OCI-LY7 (cell line): ENCODE measurements around the gene ALOX15B. TPM values are rescaled to one million over a fixed set of nuclear protein-coding genes. Genes with fewer than 3 reads are reported as not detected.
A peak's percentile ranks its signal among the peaks of the same experiment; 100 is the strongest.

Experiments
- Bru-seq: library from RNA; stranded (reverse); fragments of 400-500 nt; gene quantifications from one replicate; lab custom pipeline; 2021; lab: Mats Ljungman, UMichigan
- BruChase-seq, 2 experiments: library from RNA; stranded (reverse); fragments of 400-500 nt; gene quantifications; one replicate each; lab custom pipeline; 2021; lab: Mats Ljungman, UMichigan
- BruUV-seq: library from RNA; stranded (reverse); fragments of 400-500 nt; replicated peaks from 2 replicates; lab custom pipeline; 2021; lab: Mats Ljungman, UMichigan
- CTCF ChIA-PET: fragments of 300-600 bp; sonication (Branson Sonifier 250); formaldehyde crosslinking; loops from one replicate; lab custom pipeline; 2022; ENCODE audit warnings: antibody characterized with exemption; ENCODE audit not compliant: unreplicated experiment; lab: Charles Lee
- POLR2A ChIA-PET: fragments of 300-600 bp; sonication (Branson Sonifier 250); formaldehyde crosslinking; loops from one replicate; lab custom pipeline; 2022; ENCODE audit warnings: antibody characterized with exemption; lab: Charles Lee
- DNase-seq: peaks from one replicate; pipeline ENCODE4 v3.0.0-alpha.2; 2015; ENCODE audit warnings: low spot score
- H2AFZ ChIP-seq: fragments of 200-600 bp; sonication (generic), shearing (Covaris generic); 2 replicates; pipeline ENCODE4 v1.6.1; 2014; ENCODE audit warnings: mild to moderate bottlenecking, antibody characterized with exemption, low read length, moderate library complexity
- H3K27ac ChIP-seq: fragments of 200-600 bp; sonication (generic); 2 replicates; pipeline ENCODE4 v1.5.1; 2014; ENCODE audit warnings: mixed run types, low read depth, mild to moderate bottlenecking, moderate library complexity, low read length, inconsistent platforms; ENCODE audit not compliant: poor library complexity, severe bottlenecking
- H3K36me3 ChIP-seq: fragments of 200-600 bp; sonication (generic); 2 replicates; pipeline ENCODE4 v1.6.1; 2014; ENCODE audit warnings: mild to moderate bottlenecking, antibody characterized with exemption, low read length, moderate library complexity, mixed read lengths; ENCODE audit not compliant: insufficient read depth
- H3K4me1 ChIP-seq: fragments of 200-600 bp; sonication (generic); 2 replicates; pipeline ENCODE4 v1.5.1; 2014; ENCODE audit warnings: mild to moderate bottlenecking, low read length; ENCODE audit not compliant: insufficient read depth, poor library complexity, severe bottlenecking
- H3K4me2 ChIP-seq: fragments of 200-600 bp; sonication (generic); 2 replicates; pipeline ENCODE4 v1.6.1; 2014; ENCODE audit warnings: mild to moderate bottlenecking, low read length
- H3K4me3 ChIP-seq: fragments of 200-600 bp; sonication (generic); 2 replicates; pipeline ENCODE4 v1.5.1; 2014; ENCODE audit warnings: mild to moderate bottlenecking, low read depth, low read length; ENCODE audit not compliant: poor library complexity, severe bottlenecking
- H3K79me2 ChIP-seq: fragments of 200-600 bp; sonication (generic); 2 replicates; pipeline ENCODE4 v1.6.1; 2016; ENCODE audit warnings: low read depth, mild to moderate bottlenecking, low read length, moderate library complexity, mixed read lengths; ENCODE audit not compliant: insufficient read depth
- H3K9me2 ChIP-seq: fragments of 200-600 bp; sonication (generic); 2 replicates; pipeline ENCODE4 v1.6.1; 2016; ENCODE audit warnings: mild to moderate bottlenecking, low read length, mixed read lengths; ENCODE audit not compliant: insufficient read depth
- H3K9me3 ChIP-seq: fragments of 200-600 bp; sonication (generic); 2 replicates; pipeline ENCODE4 v1.6.1; 2014; ENCODE audit warnings: mild to moderate bottlenecking, mixed run types, low read length, mixed read lengths
- H4K20me1 ChIP-seq: fragments of 200-600 bp; sonication (generic); 2 replicates; pipeline ENCODE4 v1.6.1; 2014; ENCODE audit warnings: mild to moderate bottlenecking, antibody characterized with exemption, low read length, moderate library complexity, mixed read lengths; ENCODE audit not compliant: insufficient read depth
- EZH2phosphoT487 ChIP-seq: fragments of 200-600 bp; sonication (generic); IDR thresholded peaks from 2 replicates; pipeline ENCODE4 v1.6.1; 2018; ENCODE audit warnings: low read depth, borderline replicate concordance, mild to moderate bottlenecking, mixed run types, antibody characterized with exemption, low read length, moderate library complexity, mixed read lengths
- intact Hi-C: fragments of 100-400 bp; cut with micrococcal nuclease; formaldehyde crosslinking; loops from one replicate; pipeline ENCODE4 v1.10.0; 2022; ENCODE audit not compliant: unreplicated experiment
- long read RNA-seq: library from polyadenylated mRNA; stranded (forward); transcript quantifications from one replicate; pipeline ENCODE4 v2.0.0, GENCODE V29; 2022
- total RNA-seq, 2 experiments: library from RNA; depleted of rRNA in 1 of 2; stranded (reverse); fragments of >200 nt in 1 of 2; shearing (Covaris generic) in 1 of 2; gene quantifications; 2 replicates each; pipeline ENCODE4 v1.2.3, GENCODE V29; 2014 to 2022
- TF ChIP-seq, protein P1 (sequence below): fragments of 200-600 bp; sonication (generic); conservative IDR thresholded peaks from 2 replicates; pipeline ENCODE4 v1.5.1; 2014; ENCODE audit warnings: mild to moderate bottlenecking, antibody characterized with exemption, low read length, moderate library complexity, mixed read lengths

Gene ALOX15B, protein sequence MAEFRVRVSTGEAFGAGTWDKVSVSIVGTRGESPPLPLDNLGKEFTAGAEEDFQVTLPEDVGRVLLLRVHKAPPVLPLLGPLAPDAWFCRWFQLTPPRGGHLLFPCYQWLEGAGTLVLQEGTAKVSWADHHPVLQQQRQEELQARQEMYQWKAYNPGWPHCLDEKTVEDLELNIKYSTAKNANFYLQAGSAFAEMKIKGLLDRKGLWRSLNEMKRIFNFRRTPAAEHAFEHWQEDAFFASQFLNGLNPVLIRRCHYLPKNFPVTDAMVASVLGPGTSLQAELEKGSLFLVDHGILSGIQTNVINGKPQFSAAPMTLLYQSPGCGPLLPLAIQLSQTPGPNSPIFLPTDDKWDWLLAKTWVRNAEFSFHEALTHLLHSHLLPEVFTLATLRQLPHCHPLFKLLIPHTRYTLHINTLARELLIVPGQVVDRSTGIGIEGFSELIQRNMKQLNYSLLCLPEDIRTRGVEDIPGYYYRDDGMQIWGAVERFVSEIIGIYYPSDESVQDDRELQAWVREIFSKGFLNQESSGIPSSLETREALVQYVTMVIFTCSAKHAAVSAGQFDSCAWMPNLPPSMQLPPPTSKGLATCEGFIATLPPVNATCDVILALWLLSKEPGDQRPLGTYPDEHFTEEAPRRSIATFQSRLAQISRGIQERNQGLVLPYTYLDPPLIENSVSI
- not detected in 2 replicates for total RNA-seq (2014; rRNA removed; shearing (Covaris generic))
- not detected in 2 replicates for total RNA-seq (2022)
- percentile 9 among the genes with signal in this experiment for Bru-seq, nascent RNA
- percentile 13 among the genes with signal in this experiment for BruChase-seq, experiment 1, labeled RNA remaining after a 6-hour chase
- not detected for BruChase-seq, experiment 2, labeled RNA remaining after a 2-hour chase
- long read RNA-seq, result 0 reads

DNA sequence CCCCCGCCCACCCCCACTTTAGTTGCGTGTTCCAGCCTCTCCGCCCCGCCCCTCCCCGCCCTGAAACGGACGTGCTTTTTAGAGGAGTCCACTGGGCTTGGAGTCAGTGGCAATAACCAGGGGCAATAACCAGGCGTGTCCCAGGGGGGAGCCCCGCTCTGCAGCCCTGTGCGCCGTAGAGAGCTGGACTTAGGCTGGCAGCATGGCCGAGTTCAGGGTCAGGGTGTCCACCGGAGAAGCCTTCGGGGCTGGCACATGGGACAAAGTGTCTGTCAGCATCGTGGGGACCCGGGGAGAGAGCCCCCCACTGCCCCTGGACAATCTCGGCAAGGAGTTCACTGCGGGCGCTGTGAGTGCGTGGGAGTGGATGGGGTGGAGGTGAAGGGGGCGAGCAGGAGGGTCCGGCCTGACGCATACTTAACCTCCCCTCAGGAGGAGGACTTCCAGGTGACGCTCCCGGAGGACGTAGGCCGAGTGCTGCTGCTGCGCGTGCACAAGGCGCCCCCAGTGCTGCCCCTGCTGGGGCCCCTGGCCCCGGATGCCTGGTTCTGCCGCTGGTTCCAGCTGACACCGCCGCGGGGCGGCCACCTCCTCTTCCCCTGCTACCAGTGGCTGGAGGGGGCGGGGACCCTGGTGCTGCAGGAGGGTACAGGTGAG lies at the start of gene ALOX15B:
TSS of gene ALOX15B (plus strand) at position 106 of the 657 bp plus-strand sequence. CDS start at position 203, 97 bp downstream.
- ChIA-PET POLR2A (no interaction called here), CTCF (interaction anchor here (0.9 kb wide), 1 partner anchor 106 kb away, joined by 3 read pairs; no protein-coding TSS in a partner anchor)
- Histone ChIP-seq H3K9me2 (no peaks in the 10 kb centered on the region), H3K79me2 (no peaks in the 10 kb centered on the region), H4K20me1 (no peaks in the 10 kb centered on the region), H3K4me1 (no peaks in the 10 kb centered on the region), H3K27ac (no peak within 1 kb of the TSS), H3K4me2 (no peak within 1 kb of the TSS), H2AFZ (no peak within 1 kb of the TSS), H3K4me3 (no peak within 1 kb of the TSS), H3K9me3 (no peaks in the 10 kb centered on the region), H3K36me3 (no peaks in the 10 kb centered on the region)
- no peak for DNase-seq
- no TSS peak for BruUV-seq
- TF ChIP-seq, protein P1, sequence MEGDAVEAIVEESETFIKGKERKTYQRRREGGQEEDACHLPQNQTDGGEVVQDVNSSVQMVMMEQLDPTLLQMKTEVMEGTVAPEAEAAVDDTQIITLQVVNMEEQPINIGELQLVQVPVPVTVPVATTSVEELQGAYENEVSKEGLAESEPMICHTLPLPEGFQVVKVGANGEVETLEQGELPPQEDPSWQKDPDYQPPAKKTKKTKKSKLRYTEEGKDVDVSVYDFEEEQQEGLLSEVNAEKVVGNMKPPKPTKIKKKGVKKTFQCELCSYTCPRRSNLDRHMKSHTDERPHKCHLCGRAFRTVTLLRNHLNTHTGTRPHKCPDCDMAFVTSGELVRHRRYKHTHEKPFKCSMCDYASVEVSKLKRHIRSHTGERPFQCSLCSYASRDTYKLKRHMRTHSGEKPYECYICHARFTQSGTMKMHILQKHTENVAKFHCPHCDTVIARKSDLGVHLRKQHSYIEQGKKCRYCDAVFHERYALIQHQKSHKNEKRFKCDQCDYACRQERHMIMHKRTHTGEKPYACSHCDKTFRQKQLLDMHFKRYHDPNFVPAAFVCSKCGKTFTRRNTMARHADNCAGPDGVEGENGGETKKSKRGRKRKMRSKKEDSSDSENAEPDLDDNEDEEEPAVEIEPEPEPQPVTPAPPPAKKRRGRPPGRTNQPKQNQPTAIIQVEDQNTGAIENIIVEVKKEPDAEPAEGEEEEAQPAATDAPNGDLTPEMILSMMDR, result no peak
- TF ChIP-seq EZH2phosphoT487, result no peak
- intact Hi-C loops, result no loop called here

GRCh38 chr17:7989781-7990655 lies 48.8 kb upstream of the ALOX15B start:
- intact Hi-C loops, result loop anchor here (1.0 to 5.0 kb wide), 6 partner anchors 51 to 248 kb away; no protein-coding TSS in a partner anchor
- peak; percentile 90 for DNase-seq
- TF ChIP-seq EZH2phosphoT487, result no peak
- TF ChIP-seq, protein P1, result peak; percentile 89
- Histone ChIP-seq H3K4me3 (peak overlapping the region; percentile 68), H3K9me2 (no peaks in the 10 kb centered on the region), H2AFZ (peak overlapping the region; percentile 94), H3K4me2 (peak overlapping the region; percentile 76), H4K20me1 (no peaks in the 10 kb centered on the region), H3K36me3 (no peaks in the 10 kb centered on the region), H3K4me1 (peaks cover 13% of the 10 kb centered on the region), H3K9me3 (no peaks in the 10 kb centered on the region), H3K79me2 (no peaks in the 10 kb centered on the region), H3K27ac (peak overlapping the region; percentile 55)
- ChIA-PET CTCF (interaction anchor here (0.6 to 1.6 kb wide), 5 partner anchors 51 to 394 kb away, joined by 3 to 5 read pairs (median 3); no protein-coding TSS in a partner anchor), POLR2A (interaction anchor here (0.6 to 1.9 kb wide), 5 partner anchors 39 to 183 kb away, joined by 3 to 16 read pairs (median 3); partner anchors contain the start of gene CNTROB)
- BruUV-seq, result no TSS peak
